ENCODE results near the gene SEMA3A.

- no peak for TF ChIP-seq MAX (IDR thresholded peaks at IDR 0.05)
- no peak for TF ChIP-seq CTCF (IDR thresholded peaks at IDR 0.05 in 2 of 3, conservative IDR thresholded peaks at IDR 0.05 in 1 of 3; ENCODE audit: borderline replicate concordance in 1 of 3, insufficient read depth in 1 of 3, low read depth in 2 of 3, low read length in 2 of 3)
- no peak for TF ChIP-seq EZH2 (IDR thresholded peaks at IDR 0.05)
- TF ChIP-seq RAD21 (IDR thresholded peaks at IDR 0.05; ENCODE audit: low read depth): no peak
- no peak for TF ChIP-seq POLR2A (IDR thresholded peaks at IDR 0.05; ENCODE audit: borderline replicate concordance, extremely low read depth, insufficient read depth, insufficient read length)
These were observed 17.9 kb downstream of the SEMA3A start for GRCh38 chr7:84176716-84177115.
